GM12875 (cell line): ENCODE results near the gene ST3GAL3.
"Not testable (repeated sequence)": the region's sequence is repeated elsewhere in the genome, so short reads cannot be mapped to it uniquely, and the experiment has no call there.

ENCODE experiments used
- H3K4me3 ChIP-seq: one replicate; pipeline ENCODE4 v1.5.1; 2011; ENCODE audit warnings: low read depth, low read length, control low read depth
- TF ChIP-seq, protein P1 (sequence below): IDR thresholded peaks from 2 replicates; pipeline ENCODE4 v1.5.1; 2011; ENCODE audit warnings: low read depth, mild to moderate bottlenecking, control low read depth, inconsistent platforms, low read length, moderate library complexity, borderline replicate concordance; ENCODE audit not compliant: insufficient read depth

ST3GAL3 gene

DNA sequence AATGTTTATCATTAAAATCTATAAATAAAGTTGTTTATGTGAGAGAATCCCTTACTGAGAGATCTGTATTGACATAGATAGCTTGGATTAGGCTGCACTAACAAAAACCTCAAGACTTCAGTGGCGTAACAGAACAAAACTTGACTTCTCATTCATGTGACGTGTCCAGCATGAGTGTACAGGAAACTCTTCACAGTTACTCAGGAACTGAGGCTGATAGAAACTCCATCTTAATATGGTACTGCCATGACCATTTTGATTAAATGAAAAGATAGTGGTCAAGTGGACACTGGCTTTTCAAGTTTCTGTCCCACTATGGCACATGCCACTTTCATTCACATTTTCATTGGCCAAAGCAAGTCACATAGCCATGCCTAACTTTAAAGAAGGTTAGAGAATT is 3.7 kb downstream of the ST3GAL3 start:
- no peak overlapping the region for H3K4me3 ChIP-seq

DNA sequence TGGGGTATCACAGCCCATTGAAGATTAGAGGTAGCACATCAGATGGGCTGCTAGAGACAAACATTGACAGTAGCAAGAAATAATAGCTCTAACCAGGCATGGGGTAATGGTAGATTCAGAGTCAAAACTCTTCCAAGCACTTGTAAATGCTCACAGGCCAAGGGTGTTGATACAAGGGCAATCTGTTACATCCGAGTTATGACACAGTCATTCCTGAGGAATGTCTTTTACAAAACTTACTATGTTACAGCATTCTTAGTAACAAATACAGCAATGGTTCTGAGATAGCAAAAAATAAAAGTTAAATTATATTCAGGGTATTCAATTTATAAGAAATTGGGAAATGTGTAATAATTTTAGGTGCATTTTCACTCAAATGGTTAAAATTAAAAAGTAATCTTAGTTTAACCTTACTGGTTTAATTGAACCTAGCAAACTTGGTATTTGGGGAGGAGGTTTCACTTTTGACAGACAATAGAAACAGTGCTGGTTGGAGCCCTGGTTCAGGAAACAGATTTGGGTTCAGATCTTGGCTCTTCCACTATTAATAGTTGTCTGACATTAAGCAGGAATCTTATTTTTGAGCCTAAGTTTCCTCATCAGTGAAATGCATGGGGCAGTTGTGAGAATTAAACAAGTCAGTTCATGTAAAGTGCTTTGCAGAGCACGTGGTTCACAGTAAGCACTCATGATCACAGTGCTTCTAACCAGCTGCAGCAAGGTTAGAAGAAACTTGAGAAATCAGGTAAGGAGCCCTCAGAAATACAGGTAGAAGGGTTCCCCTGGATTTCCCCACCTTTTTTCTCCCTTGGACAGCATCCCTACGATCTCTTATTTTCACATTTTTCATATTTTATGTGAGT is 4.4 kb downstream of the ST3GAL3 start:
- TF ChIP-seq, protein P1, sequence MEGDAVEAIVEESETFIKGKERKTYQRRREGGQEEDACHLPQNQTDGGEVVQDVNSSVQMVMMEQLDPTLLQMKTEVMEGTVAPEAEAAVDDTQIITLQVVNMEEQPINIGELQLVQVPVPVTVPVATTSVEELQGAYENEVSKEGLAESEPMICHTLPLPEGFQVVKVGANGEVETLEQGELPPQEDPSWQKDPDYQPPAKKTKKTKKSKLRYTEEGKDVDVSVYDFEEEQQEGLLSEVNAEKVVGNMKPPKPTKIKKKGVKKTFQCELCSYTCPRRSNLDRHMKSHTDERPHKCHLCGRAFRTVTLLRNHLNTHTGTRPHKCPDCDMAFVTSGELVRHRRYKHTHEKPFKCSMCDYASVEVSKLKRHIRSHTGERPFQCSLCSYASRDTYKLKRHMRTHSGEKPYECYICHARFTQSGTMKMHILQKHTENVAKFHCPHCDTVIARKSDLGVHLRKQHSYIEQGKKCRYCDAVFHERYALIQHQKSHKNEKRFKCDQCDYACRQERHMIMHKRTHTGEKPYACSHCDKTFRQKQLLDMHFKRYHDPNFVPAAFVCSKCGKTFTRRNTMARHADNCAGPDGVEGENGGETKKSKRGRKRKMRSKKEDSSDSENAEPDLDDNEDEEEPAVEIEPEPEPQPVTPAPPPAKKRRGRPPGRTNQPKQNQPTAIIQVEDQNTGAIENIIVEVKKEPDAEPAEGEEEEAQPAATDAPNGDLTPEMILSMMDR: no peak
- H3K4me3 ChIP-seq: no peak overlapping the region

More for the DNA sequence above, 3.7 kb downstream of the ST3GAL3 start:
- TF ChIP-seq, protein P1: no peak

DNA sequence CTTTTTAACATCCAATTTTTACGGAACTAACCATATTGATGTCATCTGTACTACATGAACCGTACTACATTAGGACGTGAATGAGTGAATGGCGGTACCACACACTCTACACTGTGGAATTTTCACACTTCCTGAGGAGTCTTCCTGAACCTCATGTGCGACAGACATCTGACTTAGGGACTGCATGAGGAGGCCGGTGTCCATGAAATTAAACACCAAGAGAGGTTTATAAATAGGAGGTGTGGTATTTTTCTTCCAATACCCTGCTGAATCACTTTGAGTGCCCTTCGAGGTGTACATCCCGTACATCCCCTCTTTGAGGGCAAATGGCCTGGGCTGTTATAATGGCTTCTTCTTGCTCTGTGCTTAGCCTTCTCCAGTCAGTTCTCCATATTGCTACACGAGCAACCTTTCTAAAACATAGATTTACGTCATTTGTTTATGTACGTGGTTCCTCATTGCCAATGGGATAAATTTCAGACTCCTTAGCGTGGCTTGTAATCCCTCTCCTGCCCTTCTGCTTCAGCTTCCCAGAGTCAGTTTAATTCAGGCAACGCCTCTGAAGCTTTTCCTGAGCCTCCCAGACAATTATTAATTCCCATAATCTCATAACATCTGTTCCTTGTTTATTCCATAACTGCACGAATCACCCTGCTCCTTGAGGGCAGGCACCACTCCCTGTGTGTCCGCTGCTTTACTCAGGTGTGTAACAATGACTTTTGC is 9.4 kb downstream of the ST3GAL3 start:
- TF ChIP-seq, protein P1: no peak
- no peak overlapping the region for H3K4me3 ChIP-seq

DNA sequence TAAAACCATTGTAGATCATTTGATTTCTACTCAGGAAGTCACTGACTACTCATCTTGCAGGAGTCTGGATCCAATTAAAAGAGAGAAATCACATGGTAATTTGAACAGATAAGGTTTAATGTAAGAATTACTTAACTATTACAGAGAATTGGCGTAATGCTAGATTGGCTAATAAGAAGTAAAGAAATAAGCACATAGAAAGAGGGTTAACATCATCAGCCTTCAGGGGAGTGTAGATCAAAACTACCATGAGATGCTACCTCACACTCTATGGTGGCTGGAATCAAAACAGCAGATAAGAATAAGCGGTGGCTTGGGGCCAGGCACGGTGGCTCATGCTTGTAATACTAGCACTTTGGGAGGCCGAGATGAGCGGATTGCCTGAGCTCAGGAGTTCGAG is 11.7 kb downstream of the ST3GAL3 start:
- TF ChIP-seq, protein P1: no peak
- no peak overlapping the region for H3K4me3 ChIP-seq

DNA sequence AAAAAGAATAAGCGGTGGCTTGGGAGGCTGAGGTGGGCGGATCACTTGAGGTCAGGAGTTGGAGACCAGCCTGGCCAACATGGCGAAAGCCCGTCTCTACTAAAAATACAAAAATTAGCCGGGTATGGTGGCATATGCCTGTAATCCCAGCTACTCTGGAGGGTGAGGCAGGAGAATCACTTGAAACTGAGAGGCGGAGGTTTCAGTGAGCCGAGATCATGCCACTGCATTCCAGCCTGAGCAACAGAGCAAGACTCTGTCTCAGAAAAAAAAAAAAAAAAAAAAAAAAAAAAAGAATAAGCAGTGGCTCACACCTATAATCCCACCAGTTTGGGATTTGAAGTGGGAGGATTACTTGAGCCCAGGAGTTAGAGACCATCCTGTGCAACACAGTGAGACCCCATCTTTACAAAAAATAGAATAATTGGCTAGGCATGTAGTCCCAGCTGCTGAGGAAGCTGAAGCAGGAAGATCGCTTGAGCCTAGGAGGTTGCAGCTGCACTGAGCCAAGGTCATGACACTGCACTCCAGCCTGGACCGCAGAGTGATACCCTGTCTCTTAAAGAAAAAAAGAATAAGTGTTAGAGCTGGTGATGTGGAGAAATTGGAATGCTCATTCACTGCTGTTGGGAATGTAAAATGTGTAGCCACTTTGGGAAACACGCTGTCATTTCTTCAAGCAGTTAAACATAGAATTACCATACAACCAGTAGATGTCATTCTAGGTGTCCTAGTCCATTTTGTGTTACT is 12.5 kb downstream of the ST3GAL3 start:
- H3K4me3 ChIP-seq: not testable (repeated sequence)

DNA sequence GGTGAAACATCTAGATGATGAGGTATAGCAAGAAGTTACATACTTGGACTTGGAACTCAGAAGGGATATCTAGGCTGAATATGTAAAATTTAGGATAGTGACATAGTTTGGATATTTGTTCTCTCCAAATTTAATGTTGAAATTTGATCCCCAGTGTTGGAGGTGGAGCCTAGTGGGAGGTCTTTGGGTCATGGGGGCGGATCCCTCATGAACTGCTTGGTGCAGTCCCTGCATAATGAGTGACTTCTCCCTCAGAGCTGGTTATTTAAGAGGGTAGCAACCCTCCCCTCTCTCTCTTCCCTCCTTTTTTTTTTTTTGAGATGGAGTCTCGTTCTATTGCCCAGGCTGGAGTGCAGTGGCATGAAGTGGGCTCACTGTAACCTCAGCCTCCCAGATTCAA is 15.5 kb downstream of the ST3GAL3 start:
- TF ChIP-seq, protein P1: no peak
- no peak overlapping the region for H3K4me3 ChIP-seq

DNA sequence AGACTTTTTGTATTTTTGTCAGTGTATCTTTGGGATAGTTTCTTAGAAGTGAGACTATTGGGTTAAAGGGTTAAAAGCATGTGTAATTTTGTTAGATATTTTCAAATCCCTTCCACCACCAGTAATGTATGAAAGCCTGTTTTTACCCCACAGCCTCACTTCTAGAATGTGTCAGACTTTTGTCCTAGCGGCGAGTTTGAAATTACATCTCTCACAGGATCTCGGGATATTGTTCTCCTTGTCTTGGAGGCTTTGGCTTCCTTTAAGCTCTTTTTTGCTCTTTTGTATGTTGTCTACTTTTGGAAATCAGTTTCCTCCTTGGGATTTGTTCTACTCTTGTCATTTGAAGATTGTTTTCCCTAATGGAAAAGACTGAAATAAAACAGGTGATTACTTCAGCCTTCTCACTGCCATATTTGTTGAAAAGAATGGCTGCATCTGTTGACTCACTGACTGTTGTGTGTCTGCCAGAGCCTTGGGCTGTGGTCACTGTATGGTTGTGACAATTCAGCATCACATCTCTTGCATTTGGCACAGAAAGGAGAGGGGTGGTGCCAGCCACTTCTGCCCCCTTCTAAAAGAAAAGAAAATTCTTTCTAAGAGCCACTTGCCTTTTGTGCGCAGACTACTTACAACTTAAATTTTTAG is 22.6 kb downstream of the ST3GAL3 start:
- TF ChIP-seq, protein P1: no peak

More for the DNA sequence above, 22.6 kb downstream of the ST3GAL3 start:
- H3K4me3 ChIP-seq: no peak overlapping the region
